IPS-11a (cell line): ENCODE data around the gene TRAF4.

ENCODE experiments used
- H3K4me3 ChIP-seq: one replicate; pipeline ENCODE4 v1.5.1; 2013; ENCODE audit warnings: low read depth, low read length, control low read depth

TRAF4 gene, protein sequence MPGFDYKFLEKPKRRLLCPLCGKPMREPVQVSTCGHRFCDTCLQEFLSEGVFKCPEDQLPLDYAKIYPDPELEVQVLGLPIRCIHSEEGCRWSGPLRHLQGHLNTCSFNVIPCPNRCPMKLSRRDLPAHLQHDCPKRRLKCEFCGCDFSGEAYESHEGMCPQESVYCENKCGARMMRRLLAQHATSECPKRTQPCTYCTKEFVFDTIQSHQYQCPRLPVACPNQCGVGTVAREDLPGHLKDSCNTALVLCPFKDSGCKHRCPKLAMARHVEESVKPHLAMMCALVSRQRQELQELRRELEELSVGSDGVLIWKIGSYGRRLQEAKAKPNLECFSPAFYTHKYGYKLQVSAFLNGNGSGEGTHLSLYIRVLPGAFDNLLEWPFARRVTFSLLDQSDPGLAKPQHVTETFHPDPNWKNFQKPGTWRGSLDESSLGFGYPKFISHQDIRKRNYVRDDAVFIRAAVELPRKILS

DNA sequence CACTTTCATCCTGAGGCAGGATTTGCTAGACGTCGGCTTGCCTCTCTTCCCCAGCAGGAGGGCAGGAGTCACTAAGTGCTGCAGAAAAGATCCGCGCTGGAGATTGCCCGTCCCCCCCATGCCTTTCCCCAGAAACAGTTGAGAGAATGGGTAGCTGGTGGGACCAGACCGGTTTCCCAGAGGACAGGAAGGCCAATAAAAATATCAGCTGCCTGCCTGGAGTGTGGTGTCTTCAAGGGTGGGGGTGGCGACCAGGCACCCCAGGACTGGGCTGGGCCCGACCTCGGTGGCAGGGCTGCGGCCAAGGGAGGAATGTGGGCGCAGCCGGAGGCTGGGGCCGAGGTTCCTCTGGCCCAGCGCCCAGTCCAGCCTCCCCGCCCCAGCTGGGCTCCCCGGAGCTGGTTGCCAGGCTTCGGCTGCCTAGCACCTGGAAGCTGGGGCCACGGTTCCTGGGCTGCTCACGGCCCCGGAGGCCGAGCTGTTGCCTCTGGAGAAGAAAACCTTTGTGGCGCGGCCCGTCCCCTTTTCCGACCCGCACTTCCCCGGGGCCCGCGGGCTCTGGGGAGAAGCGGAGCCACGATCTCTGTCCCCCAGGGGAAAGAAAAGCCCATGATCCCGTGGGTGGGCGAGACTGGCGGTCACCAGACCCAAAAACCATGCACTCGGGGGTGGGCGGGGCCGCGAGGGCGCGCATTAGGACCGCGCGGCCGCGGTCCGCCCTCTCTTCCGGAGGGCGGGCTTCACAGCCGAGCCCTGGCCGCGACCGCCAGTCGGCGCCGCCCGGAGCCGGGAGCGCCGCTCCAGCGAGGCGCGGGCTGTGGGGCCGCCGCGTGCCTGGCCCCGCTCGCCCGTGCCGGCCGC lies at the start of gene TRAF4:
Gene TRAF4, plus strand, starts transcription at position 769 of the 861 bp plus-strand sequence. CDS start 102 bp downstream, outside the sequence.
- peak within 1 kb of the TSS; percentile 96 for H3K4me3 ChIP-seq

DNA sequence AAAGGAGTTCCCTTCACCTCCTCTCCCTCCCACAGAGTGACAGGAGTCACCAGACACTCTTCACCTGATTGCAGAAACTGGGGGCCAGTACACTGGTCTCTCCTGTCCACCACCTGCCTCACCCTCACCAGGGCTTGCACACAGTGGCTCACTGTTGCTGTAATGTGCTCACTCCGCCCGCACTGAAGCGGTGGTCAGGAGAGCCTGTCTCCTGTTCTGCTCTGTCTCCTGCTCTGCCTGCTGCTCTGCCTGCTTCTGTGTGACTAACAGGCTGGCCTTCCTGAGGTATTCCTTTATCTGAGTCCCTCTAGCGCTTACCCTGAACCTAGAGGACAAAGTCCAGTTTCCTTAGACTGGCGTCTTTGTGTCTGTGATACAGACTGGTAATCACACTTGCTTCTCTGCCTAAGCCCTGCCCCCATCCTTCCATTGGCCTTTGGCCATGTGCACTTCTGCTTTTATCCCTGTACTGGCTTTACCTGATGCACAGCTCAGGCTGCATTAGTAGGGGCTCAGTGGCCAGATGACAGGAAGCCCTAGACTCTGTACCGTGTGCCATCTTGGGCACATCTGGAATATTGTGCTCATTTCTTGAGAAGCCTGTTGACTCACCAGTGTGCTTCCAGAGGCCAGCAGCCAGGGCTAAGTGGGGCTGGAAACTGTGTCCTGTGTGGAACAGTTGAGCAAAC lies 45.4 kb upstream of the TRAF4 start:
- no peak overlapping the region for H3K4me3 ChIP-seq

DNA sequence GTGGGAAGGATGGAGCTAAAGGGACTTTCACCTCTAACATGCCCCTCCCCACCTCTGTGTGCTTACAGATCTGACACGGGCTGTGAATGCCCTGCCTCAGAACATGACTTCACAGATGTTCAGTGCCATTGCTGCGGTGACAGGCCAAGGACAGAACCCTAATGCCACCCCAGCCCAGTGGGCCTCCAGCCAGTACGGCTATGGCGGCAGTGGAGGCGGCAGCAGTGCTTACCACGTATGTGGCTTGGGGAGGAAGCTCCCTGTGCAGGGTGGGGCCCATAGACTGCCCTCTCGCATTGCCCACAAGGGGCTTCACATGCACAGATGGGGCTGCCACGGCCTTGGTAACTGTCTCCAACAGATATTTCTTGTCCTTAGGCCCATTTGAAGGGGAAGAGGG lies 43.5 kb upstream of the TRAF4 start:
- H3K4me3 ChIP-seq: no peak overlapping the region

DNA sequence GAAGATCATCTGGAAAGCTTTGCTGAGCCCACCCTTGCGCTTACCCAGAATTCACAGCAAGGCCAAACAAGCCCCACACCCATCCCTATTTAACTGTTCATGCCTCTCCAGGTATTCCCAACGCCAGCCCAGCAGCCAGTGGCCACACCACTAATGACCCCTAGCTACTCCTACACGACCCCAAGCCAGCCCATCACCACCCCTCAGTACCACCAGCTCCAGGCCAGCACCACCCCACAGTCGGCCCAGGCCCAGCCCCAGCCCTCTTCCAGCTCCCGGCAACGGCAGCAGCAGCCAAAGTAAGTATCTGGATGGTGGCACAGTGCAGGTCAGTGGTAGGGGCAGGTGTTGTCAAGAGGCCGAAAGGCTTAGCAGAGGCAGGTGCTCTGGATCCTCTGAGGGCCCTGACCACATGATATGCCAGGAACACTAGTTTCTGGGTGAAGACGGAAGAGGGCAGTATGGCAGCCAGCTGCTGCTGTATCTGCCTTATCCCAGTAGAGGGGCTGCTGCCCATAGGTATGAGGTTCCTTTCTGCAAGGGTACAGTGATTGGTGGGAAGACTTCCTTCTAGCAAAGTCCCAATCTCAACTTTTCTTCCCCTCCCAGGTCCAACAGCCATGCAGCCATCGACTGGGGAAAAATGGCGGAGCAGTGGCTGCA lies 42.9 kb upstream of the TRAF4 start:
- H3K4me3 ChIP-seq: no peak overlapping the region

DNA sequence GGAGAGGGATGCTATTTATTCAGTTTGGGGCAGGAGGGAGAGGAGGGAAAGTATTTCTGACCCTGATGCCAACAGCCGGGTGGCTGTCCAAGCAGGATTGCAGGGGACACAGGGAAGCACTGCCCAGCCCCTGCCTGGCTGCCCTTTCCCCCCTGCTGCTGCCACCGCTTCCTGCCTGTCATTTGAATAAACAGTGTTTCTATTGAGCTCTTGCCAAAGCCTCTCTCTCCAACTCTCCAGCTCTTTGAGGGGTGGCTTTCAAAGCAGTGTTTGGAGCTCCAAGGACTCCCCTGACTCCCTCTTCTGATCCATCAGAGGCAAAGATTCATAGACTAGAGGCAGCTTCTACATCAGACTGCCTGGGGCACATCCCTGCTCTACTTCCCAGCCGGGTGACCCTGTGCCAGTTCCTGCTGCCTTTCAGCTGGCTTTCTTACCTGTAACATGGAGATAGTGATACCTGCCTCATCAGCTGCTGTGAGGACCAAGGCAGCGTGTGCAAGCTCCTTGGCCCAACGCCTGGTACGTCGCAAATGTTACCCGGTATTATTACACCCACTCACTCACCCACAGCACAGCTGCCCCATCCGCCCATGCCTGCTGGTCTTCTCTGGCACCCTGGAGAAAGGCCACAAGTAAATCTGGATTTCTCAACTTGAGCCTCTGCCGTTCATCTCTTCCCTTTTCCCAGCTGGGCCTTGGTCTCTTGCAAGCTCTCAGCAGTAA lies 41.6 kb upstream of the TRAF4 start:
- H3K4me3 ChIP-seq: no peak overlapping the region

DNA sequence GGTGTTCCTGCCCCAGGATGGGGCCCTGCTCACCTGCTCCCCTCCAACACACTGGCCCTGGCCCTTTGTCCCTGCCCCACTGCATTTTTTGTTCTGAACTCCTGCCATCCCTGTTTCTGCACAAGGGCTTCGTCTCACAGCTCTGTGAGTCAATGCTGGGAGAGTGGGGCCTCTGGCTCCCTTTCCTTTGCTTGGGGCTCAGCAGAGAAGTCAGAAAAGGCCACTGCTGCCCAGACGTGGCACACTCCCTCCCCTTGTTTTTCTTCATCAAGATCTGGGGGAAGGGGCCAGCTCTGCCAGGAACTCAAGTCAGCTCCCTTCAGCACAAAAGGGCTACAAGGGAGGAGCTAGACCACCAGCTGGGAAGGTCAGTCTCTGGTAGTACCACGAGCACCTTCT lies 41.1 kb upstream of the TRAF4 start:
- no peak overlapping the region for H3K4me3 ChIP-seq

DNA sequence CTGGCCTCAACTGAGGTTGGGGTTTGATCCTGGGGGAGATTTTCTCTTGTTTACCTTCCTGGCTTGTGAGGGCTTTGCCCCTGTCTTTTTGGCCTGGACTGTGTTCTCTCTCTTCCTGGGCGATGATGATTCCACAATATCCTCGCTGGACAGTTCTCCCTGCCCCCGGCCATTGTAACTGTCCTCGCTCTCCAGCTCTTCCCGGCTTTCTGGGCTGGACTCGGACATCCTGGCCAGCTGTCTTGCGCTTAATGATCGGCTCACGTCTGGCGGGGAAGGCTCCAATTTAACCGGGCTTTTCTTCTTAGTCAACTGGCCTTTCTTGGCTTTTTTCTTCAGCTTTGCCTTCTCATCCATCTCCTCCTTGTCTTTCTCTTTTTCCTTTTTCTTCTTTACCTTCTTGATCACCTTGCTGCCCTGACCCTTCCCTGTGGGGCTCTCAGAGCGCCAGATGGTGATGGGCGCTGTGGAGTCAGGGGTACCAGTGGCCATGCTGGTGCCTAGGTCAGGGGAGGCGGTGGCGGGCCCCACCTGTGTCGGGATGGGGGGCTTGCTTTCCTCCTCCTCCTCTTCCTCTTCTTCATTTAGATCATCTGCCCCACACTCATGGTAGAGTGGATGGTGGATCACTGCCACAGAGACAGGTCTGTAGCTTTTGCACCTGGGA lies 40.1 kb upstream of the TRAF4 start:
- no peak overlapping the region for H3K4me3 ChIP-seq

DNA sequence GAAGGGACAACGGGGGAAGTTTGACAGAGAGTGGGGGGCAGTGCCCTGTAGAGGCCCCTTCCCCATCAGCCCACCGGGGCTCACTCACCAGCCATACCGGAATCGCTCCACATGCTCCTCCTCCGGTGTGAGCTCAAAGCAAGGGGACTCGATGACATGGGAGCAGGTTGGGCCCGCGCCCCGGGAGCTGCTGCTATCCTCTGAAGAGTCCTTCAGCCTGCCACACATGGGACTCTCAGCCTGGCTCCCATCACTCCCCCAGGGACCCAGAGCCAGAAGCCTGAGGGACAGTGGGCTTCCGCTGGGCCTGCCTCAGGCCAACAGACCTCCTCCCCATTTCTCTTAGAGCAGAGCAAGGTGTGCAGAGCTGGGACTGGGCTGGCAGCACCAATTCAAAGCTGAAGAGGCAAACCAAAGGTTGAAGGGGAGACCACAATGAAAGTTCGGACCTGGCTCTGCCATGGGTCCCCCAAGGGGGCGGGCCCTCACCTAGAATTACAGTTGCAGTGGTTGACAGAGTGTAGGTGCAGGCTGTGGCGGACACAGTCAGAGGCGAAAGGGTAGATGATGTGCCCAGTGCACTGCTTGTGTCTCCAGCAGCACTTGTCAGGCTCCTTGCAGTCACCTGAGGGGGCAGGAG lies 39.5 kb upstream of the TRAF4 start:
- no peak overlapping the region for H3K4me3 ChIP-seq

DNA sequence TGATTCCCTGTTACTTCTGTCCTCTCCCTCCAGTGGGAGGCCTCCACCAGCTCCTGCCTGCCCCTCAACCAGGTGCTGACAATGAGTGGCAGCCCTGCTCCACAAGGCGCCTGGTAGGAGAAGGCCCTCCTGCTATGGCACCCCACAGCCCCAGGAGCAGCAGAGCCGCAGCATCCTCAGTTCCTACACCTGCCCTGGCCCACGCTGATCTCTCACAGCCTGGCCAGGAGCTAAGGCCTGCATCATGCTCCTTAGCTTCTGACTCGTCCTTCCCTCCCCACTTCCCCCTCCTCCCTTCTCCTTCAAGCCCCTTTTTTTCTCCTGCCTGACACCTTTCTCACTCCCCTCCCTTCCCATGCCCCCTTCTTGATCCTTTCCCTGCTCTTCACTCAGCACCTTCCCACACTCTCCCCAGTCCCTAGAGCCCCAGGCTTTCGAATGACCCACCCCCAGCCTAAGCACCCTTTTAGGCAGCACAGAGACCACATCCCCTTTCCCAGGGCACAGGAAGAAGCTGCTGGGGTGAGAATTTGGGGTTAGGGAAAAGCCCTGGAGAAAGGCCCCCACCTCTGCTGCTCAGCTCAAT lies 38.6 kb upstream of the TRAF4 start:
- no peak overlapping the region for H3K4me3 ChIP-seq

DNA sequence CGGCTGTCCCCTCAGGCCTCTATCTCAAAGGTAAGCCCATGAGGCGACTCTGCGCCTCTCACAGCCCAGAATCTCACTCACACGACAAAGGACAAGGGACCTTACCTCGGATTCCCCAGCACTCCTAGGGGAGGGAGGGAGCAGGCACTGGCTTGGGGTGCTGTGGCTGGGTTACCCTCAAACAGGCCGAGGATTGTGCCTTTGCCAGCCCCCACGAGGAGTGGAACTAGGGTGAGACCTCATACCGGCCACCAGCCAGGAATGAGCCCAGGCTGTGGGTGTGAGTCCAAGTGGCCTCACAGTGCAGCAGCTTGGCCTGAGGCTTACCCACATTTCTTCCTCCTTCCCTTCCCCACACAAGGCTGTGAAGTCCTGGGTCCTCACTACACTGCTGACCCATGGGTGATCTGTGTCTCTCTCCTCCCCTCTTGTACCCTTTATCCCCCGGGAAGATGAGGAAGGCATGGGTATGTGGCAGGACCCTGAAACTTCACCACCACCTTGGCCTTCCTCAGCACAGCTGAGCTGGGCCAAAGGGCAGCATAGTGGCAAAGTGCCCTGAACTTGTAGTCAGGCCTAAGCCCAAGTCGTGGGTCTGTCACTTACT lies 38.0 kb upstream of the TRAF4 start:
- no peak overlapping the region for H3K4me3 ChIP-seq

DNA sequence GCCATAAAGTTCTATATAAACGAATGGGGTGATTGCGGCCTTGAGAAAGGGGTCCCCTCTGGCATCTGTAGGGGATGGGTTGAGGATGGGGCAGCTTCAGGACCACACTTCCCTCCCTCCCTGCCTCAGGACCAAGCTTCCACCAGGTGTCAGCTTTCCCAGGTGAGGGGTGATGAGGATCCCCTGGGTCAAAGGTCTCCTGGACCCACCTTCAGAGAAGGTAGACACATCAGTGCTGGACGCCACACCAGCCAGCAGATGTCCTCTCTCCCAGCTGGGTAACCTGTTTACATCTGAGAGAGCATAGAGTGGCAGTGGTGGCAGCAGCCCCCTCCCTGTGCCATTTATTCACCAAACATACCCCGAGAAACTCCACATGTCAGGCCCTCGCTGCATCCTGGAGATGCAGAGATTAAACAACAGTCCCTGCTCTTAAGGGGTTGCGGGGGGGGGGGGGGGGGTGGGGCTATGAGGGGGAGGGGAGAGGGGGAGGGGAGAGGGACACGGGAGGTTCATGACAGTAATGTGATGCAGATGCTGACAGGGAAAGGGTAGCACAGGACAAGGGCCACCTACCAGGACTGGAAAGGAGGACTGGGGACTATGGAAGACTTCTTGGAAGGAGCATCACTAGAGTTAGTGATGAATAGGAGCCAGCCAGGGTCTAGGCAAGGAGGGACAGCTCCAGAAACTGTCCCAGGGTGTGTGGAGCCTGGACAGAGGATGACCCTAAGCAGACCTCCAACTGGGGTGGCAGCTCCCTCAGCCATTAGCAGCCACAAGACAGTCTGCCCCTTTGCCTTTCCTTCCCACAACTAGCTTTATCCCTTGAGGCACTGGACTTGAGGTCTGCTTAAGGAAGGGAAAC lies 37.1 kb upstream of the TRAF4 start:
- H3K4me3 ChIP-seq: no peak overlapping the region

DNA sequence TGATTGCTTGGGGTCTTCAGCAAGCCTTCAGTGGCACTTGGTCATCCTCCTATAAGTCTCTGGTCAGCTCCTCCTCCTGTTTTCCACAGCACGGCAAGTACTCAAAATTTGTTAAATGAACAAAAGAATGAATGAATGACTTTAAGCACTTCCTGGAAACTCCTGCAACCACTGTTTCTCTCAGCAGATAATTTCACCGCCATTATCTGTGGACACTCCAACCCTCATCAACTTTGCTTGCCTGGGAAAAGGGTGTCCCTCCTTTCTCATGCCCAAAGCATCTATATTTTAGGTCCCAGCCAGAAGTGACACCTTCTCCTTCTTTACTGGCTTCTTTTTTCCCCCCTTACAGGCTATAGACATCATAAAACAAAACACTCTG lies 36.5 kb upstream of the TRAF4 start:
- H3K4me3 ChIP-seq: no peak overlapping the region

DNA sequence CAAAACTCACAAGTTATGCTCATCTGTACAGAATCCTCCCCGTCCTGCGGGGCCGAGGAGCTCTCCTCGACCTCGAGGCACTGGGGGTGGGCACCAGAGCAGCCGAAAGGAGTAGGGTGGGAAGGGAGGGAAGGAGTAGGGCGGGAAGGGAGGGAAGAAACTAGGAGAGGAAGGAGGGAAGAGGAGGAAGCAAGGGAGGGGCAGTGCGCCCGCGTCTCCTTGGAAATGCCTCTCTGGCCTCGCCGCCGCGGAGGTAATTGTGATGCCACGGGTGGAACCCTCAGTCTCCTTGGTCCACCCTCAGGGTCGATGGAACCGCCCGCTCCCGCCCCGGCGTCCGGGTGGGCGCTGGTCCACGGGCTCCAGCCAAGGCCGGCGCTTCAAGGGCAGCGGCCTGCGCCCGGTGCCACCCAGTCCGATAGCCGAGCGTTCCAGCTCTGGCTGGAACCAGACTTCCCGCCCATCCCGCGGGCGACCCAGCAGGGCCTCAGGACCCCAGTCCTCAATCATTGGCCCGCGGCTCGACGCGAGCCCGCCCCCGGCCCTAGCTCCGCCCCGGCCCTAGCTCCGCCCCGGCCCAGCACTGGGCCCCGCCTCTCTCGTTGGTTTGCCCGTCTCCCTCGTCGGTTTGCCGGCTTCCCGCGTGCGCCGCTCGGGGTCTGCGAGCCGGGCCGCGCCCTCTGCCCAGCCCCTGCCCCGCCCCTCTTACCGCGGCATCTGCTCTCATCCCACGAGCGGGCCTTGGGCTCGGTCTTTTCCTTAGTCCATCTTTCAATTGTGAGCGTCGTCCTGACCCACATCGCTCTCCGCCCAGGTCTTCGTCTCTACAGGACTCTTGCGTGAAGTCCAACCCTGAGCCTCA lies 32.7 kb upstream of the TRAF4 start:
- peak overlapping the region; percentile 71 for H3K4me3 ChIP-seq

DNA sequence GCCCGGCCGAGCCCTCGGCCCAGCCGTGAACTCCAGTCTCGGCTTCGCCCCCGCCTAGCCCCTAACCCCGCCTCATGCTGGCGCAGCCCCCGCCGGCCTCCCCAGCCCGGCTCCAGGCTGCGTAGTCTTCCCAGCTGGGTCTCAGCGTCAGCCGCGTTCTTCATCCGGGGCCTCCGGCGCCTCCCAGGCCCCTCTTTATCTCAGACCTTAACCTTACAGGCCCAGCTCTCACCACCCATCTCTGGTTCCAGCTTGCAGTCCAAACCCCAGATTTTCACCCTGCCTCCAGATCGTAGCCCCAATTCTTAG lies 32.1 kb upstream of the TRAF4 start, which contains the start of gene PROCA1:
Gene PROCA1, minus strand, starts transcription at position 166 of the 309 bp plus-strand sequence. CDS start 228 bp downstream, outside the sequence.
- H3K4me3 ChIP-seq: peak within 1 kb of the TSS; percentile 71

DNA sequence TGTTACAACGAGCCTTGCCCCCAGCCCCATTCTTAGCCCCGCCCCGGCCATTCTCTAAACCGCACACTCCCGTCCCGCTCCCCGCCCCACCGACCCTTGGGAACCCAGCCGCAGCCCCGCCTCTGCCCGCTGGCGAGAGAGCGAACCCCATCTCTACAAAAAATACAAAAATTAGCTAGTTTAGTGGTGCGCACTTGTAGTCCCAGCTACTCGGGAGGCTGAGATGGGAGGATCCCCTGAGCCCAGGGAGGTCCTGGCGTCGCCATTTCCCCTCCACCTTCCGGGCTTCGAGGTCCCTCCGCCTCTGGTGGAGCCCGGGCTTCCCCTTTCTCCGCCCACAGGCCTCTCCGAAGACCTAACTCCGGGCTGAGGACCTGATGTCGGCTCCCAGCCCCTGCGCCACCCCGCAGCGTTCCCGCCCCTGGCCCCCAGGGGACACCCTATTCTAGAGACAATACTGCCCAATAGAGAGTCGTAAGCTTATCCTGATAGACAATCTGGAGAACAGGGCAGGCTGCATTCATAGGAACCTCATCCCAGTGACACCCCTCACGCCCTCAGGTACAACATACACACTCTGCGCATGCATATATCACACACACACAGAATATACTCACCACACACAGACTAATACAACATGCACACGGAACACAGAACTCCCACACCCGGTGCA lies 31.6 kb upstream of the TRAF4 start:
- peak overlapping the region; percentile 58 for H3K4me3 ChIP-seq
